Activated naive CD4-positive, alpha-beta T cell treated with anti-CD3 and anti-CD28 coated beads for 36 hours (primary cell): ENCODE data around the gene PCDH9. TPM values are rescaled to one million over a fixed set of nuclear protein-coding genes. Genes with fewer than 3 reads are reported as not detected.
"Not testable (repeated sequence)": the region's sequence is repeated elsewhere in the genome, so short reads cannot be mapped to it uniquely, and the experiment has no call there.

ENCODE experiments used
- CTCF ChIA-PET: fragments of 350-600 bp; sonication (Branson Sonifier 250); formaldehyde crosslinking; loops from one replicate; lab custom pipeline; 2021; ENCODE audit warnings: antibody characterized with exemption; lab: Charles Lee
- DNase-seq: peaks from one replicate; pipeline ENCODE4 v3.0.0-alpha.2; 2020
- H3K27ac Mint-ChIP-seq: one replicate; pipeline ENCODE4 v1.8.0; 2021; ENCODE audit warnings: mild to moderate bottlenecking, mixed read lengths
- H3K27me3 Mint-ChIP-seq: one replicate; pipeline ENCODE4 v1.8.0; 2021; ENCODE audit warnings: low read depth, mixed read lengths
- H3K36me3 Mint-ChIP-seq: one replicate; pipeline ENCODE4 v1.8.0; 2021; ENCODE audit warnings: low read depth, mixed read lengths
- H3K4me1 Mint-ChIP-seq: one replicate; pipeline ENCODE4 v1.8.0; 2021; ENCODE audit warnings: low read depth, mixed read lengths
- H3K4me3 Mint-ChIP-seq: one replicate; pipeline ENCODE4 v1.8.0; 2021; ENCODE audit warnings: mild to moderate bottlenecking, moderate library complexity, mixed read lengths
- H3K9me3 Mint-ChIP-seq: one replicate; pipeline ENCODE4 v1.8.0; 2021; ENCODE audit warnings: mixed read lengths
- intact Hi-C: fragments of 100-400 bp; cut with micrococcal nuclease; formaldehyde crosslinking; loops from one replicate; pipeline ENCODE4 v1.15.1; 2023
- total RNA-seq, 2 experiments: library from RNA; stranded (reverse); gene quantifications; one replicate each; pipeline ENCODE4 v1.2.3, GENCODE V29; 2021

The PCDH9 gene
- total RNA-seq, 2 experiments from 2014 or later, result 0.10 to 0.15 TPM

DNA sequence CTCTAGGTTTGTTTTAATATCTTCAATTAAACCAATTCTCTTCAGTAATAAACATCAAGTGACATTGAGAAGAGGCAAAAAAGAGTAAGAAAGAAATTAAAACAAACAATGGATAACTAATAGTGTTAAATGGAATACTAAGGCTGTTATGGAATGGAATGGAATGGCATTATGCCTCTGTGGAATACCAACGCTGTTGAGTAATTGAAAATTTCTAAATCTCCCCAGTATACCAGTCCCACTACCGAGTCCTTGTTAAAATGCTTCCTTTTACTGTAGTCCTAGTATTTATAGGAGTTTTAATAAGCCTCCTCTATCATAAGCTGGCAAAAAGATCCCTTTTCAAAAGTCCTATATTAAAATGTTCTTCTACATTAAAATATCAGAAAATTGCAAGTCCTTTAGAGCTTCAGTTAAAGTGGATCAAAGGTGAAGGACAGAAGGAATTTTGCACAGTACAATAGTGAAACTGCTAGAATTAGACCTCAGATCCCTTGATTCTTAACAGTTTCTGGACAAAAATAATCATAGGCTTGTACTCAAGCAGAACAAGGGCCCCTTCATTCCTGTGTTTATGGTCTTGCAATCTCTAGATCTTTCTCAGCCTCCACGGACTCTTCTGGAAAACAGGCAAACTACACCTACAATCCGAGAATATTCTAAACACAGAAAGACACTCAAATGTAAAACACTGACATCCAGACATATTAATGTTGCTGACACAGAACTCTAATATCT is 128.2 kb downstream of the PCDH9 start:
- H3K4me3 Mint-ChIP-seq, result no peak overlapping the region
- no peak overlapping the region for H3K27ac Mint-ChIP-seq
- intact Hi-C loops, result no loop called here
- no peaks in the 10 kb centered on the region for H3K27me3 Mint-ChIP-seq
- H3K4me1 Mint-ChIP-seq, result no peaks in the 10 kb centered on the region
- DNase-seq, result no peak
- no peaks in the 10 kb centered on the region for H3K9me3 Mint-ChIP-seq
- no peaks in the 10 kb centered on the region for H3K36me3 Mint-ChIP-seq
- CTCF ChIA-PET, result no interaction called here

GRCh38 chr13:67100730-67101129 is 129.4 kb downstream of the PCDH9 start:
- DNase-seq, result no peak
- no peak overlapping the region for H3K27ac Mint-ChIP-seq
- no peaks in the 10 kb centered on the region for H3K36me3 Mint-ChIP-seq
- intact Hi-C loops, result no loop called here
- no peaks in the 10 kb centered on the region for H3K4me1 Mint-ChIP-seq
- CTCF ChIA-PET, result no interaction called here
- H3K4me3 Mint-ChIP-seq, result no peak overlapping the region
- no peaks in the 10 kb centered on the region for H3K9me3 Mint-ChIP-seq
- H3K27me3 Mint-ChIP-seq, result no peaks in the 10 kb centered on the region

DNA sequence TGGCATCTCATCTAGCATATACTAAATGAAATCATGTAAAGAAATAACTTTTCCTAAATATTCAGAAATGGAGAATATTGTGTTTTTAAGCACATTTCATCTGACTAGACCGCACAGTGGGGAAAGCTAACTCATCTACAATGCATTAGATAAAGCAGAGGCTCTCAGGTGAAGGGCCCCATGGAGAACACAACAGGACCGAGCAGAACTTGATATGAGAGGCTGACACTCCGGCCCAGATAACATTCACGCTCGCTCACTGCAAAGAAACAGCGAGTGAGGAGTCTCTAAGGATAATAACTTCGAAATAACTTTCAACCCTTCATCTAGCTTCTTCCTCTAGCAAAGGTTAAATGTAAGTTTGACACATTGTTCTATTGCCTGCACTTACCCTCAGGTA is 130.6 kb downstream of the PCDH9 start:
- Mint-ChIP-seq H3K27ac (no peak overlapping the region), H3K4me1 (no peaks in the 10 kb centered on the region), H3K9me3 (no peaks in the 10 kb centered on the region), H3K27me3 (no peaks in the 10 kb centered on the region), H3K4me3 (no peak overlapping the region), H3K36me3 (no peaks in the 10 kb centered on the region)
- CTCF ChIA-PET, result no interaction called here
- intact Hi-C loops, result no loop called here
- no peak for DNase-seq

- Mint-ChIP-seq H3K4me1 (no peaks in the 10 kb centered on the region), H3K36me3 (no peaks in the 10 kb centered on the region), H3K27ac (no peak overlapping the region), H3K27me3 (no peaks in the 10 kb centered on the region), H3K4me3 (no peak overlapping the region), H3K9me3 (no peaks in the 10 kb centered on the region)
- intact Hi-C loops, result no loop called here
- DNase-seq, result no peak
- CTCF ChIA-PET, result no interaction called here
Observed at GRCh38 chr13:67097892-67098452, 132.2 kb downstream of the PCDH9 start.

DNA sequence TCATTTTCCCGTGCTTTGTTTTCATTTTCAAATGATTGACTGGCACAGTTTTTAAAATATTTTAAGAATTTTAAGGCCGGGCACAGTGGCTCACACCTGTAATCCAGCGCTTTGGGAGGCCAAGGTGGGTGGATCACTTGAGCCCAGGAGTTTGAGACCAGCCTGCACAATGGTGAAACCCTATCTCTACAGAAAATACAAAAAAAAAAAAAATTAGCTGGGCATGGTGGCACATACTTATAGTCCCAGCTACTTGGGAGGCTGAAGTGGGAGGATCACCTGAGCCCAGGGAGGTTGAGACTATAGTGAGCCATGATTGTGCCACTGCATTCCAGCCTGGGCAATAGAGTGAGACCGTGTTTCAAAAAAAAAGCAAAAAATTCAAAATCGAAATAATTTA is 133.2 kb downstream of the PCDH9 start:
- CTCF ChIA-PET, H3K27ac Mint-ChIP-seq, intact Hi-C loops, H3K4me1 Mint-ChIP-seq, H3K4me3 Mint-ChIP-seq, H3K36me3 Mint-ChIP-seq, H3K9me3 Mint-ChIP-seq, H3K27me3 Mint-ChIP-seq, DNase-seq: not testable (repeated sequence)

- no peaks in the 10 kb centered on the region for H3K9me3 Mint-ChIP-seq
Observed at GRCh38 chr13:67096418-67096817, 133.7 kb downstream of the PCDH9 start.

GRCh38 chr13:67095621-67096020 is 134.5 kb downstream of the PCDH9 start:
- H3K4me3 Mint-ChIP-seq, result no peak overlapping the region
- CTCF ChIA-PET, result no interaction called here
- intact Hi-C loops, result no loop called here

More at GRCh38 chr13:67096418-67096817, 133.7 kb downstream of the PCDH9 start:
- no peak for DNase-seq
- intact Hi-C loops, result no loop called here
- H3K27me3 Mint-ChIP-seq, result no peaks in the 10 kb centered on the region
- H3K4me1 Mint-ChIP-seq, result no peaks in the 10 kb centered on the region
- no peaks in the 10 kb centered on the region for H3K36me3 Mint-ChIP-seq
- CTCF ChIA-PET, result no interaction called here
- no peak overlapping the region for H3K4me3 Mint-ChIP-seq
- H3K27ac Mint-ChIP-seq, result no peak overlapping the region

GRCh38 chr13:67094952-67095351 is 135.2 kb downstream of the PCDH9 start:
- H3K9me3 Mint-ChIP-seq, result no peaks in the 10 kb centered on the region
- H3K4me1 Mint-ChIP-seq, result no peaks in the 10 kb centered on the region
- CTCF ChIA-PET, result no interaction called here
- H3K36me3 Mint-ChIP-seq, result no peaks in the 10 kb centered on the region
- no peak overlapping the region for H3K27ac Mint-ChIP-seq
- H3K27me3 Mint-ChIP-seq, result no peaks in the 10 kb centered on the region
- DNase-seq, result no peak
- intact Hi-C loops, result no loop called here
- no peak overlapping the region for H3K4me3 Mint-ChIP-seq

More at GRCh38 chr13:67095621-67096020, 134.5 kb downstream of the PCDH9 start:
- no peaks in the 10 kb centered on the region for H3K4me1 Mint-ChIP-seq
- no peak for DNase-seq
- no peaks in the 10 kb centered on the region for H3K36me3 Mint-ChIP-seq
- no peak overlapping the region for H3K27ac Mint-ChIP-seq
- no peaks in the 10 kb centered on the region for H3K9me3 Mint-ChIP-seq
- no peaks in the 10 kb centered on the region for H3K27me3 Mint-ChIP-seq

GRCh38 chr13:67094078-67094477 is 136.1 kb downstream of the PCDH9 start:
- no peak overlapping the region for H3K27ac Mint-ChIP-seq
- H3K9me3 Mint-ChIP-seq, result no peaks in the 10 kb centered on the region
- H3K27me3 Mint-ChIP-seq, result no peaks in the 10 kb centered on the region
- no peak overlapping the region for H3K4me3 Mint-ChIP-seq
- H3K36me3 Mint-ChIP-seq, result no peaks in the 10 kb centered on the region
- intact Hi-C loops, result no loop called here
- CTCF ChIA-PET, result no interaction called here
- no peaks in the 10 kb centered on the region for H3K4me1 Mint-ChIP-seq
- DNase-seq, result no peak

DNA sequence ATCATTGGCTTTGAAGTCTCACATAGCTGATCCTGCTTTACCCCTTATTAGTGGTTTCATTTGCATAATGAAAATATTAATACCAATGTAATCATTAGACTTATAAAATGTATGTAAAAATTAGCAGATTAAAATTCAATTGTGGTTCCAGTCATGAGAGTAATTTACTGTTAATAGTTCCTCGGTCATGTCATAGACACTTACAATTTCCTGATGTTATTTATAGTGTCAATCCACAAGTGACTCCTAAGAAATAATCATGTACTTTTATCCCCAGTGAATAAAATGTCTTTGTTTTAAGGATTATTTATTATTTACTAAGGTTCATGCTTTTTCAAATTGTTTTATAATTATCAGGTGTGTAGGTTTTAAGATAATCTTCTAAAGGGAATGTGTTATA is 138.5 kb downstream of the PCDH9 start:
- no peak overlapping the region for H3K4me3 Mint-ChIP-seq
- DNase-seq, result no peak
- H3K36me3 Mint-ChIP-seq, result no peaks in the 10 kb centered on the region
- no peaks in the 10 kb centered on the region for H3K9me3 Mint-ChIP-seq
- H3K27ac Mint-ChIP-seq, result no peak overlapping the region
- H3K27me3 Mint-ChIP-seq, result no peaks in the 10 kb centered on the region
- intact Hi-C loops, result no loop called here
- H3K4me1 Mint-ChIP-seq, result no peaks in the 10 kb centered on the region
- CTCF ChIA-PET, result interaction anchor here (1.0 kb wide), 1 partner anchor 132 kb away, joined by 3 read pairs; no protein-coding TSS in a partner anchor

GRCh38 chr13:67090856-67091255 is 139.3 kb downstream of the PCDH9 start:
- H3K9me3 Mint-ChIP-seq, result no peaks in the 10 kb centered on the region
- no peaks in the 10 kb centered on the region for H3K27me3 Mint-ChIP-seq
- intact Hi-C loops, result no loop called here
- no peak overlapping the region for H3K4me3 Mint-ChIP-seq
- no peaks in the 10 kb centered on the region for H3K4me1 Mint-ChIP-seq
- no peaks in the 10 kb centered on the region for H3K36me3 Mint-ChIP-seq
- no peak for DNase-seq
- no peak overlapping the region for H3K27ac Mint-ChIP-seq
- CTCF ChIA-PET, result no interaction called here

- intact Hi-C loops, result no loop called here
- CTCF ChIA-PET, result no interaction called here
Observed at GRCh38 chr13:67087527-67087926, 142.6 kb downstream of the PCDH9 start.

GRCh38 chr13:67086260-67086659 is 143.9 kb downstream of the PCDH9 start:
- CTCF ChIA-PET, result no interaction called here
- no peaks in the 10 kb centered on the region for H3K4me1 Mint-ChIP-seq

More at GRCh38 chr13:67087527-67087926, 142.6 kb downstream of the PCDH9 start:
- no peaks in the 10 kb centered on the region for H3K36me3 Mint-ChIP-seq
- H3K4me1 Mint-ChIP-seq, result no peaks in the 10 kb centered on the region
- DNase-seq, result no peak
- no peak overlapping the region for H3K4me3 Mint-ChIP-seq
- H3K9me3 Mint-ChIP-seq, result no peaks in the 10 kb centered on the region
- no peaks in the 10 kb centered on the region for H3K27me3 Mint-ChIP-seq
- H3K27ac Mint-ChIP-seq, result no peak overlapping the region

More at GRCh38 chr13:67086260-67086659, 143.9 kb downstream of the PCDH9 start:
- H3K9me3 Mint-ChIP-seq, result no peaks in the 10 kb centered on the region
- no peak overlapping the region for H3K27ac Mint-ChIP-seq
- no peak for DNase-seq
- no peak overlapping the region for H3K4me3 Mint-ChIP-seq
- intact Hi-C loops, result no loop called here
- H3K36me3 Mint-ChIP-seq, result no peaks in the 10 kb centered on the region
- no peaks in the 10 kb centered on the region for H3K27me3 Mint-ChIP-seq
